Measurements from ENCODE around the gene MTRR.

DNA sequence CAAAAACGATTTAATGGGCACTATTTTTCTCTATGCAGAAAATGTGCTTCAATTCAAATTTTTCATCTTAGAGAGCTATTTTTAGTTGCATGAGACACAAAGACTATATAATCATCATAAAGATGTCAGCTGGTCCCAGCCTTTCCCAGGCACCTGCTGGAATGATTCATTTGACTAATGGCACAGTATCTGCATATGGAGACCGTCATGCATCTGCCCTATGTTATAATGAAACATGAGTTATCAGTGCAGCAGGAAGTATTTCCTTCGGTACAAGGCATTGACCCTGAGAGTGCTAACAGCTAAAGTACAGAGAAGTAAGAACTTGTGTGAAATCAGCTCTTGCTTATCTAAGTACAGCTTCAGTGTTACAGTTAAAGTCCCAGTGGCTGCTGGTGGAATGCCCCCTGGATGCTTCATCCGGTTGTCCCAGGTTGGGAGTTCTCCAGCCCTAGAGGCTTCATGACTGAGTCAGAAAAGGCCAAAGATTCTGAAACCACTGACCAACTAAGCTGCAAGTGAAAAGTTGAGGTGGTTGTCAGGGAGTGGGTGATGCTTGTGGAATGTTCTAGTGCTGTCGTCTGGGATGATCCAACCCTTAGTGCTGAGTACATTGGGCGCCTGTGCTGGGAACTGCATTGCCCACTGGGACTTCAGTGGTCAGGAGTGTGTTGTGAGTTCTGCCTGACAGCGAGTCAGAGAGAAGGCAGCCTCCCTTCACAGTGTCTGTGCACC lies 57.2 kb downstream of the MTRR start:
- no peak for TF ChIP-seq EZH2 (IDR thresholded peaks at IDR 0.05; ENCODE audit: borderline replicate concordance, low read length)
- TF ChIP-seq, protein P1, sequence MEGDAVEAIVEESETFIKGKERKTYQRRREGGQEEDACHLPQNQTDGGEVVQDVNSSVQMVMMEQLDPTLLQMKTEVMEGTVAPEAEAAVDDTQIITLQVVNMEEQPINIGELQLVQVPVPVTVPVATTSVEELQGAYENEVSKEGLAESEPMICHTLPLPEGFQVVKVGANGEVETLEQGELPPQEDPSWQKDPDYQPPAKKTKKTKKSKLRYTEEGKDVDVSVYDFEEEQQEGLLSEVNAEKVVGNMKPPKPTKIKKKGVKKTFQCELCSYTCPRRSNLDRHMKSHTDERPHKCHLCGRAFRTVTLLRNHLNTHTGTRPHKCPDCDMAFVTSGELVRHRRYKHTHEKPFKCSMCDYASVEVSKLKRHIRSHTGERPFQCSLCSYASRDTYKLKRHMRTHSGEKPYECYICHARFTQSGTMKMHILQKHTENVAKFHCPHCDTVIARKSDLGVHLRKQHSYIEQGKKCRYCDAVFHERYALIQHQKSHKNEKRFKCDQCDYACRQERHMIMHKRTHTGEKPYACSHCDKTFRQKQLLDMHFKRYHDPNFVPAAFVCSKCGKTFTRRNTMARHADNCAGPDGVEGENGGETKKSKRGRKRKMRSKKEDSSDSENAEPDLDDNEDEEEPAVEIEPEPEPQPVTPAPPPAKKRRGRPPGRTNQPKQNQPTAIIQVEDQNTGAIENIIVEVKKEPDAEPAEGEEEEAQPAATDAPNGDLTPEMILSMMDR (conservative IDR thresholded peaks at IDR 0.05 in 1 of 2, IDR thresholded peaks at IDR 0.05 in 1 of 2; ENCODE audit: extremely low read depth in 1 of 2, insufficient read depth in 1 of 2, low read depth in 1 of 2, low read length in 2 of 2) = no peak
